Suppressor macrophage (primary cell): ENCODE measurements around the gene IL1RAPL1.
"Not testable (repeated sequence)": the region's sequence is repeated elsewhere in the genome, so short reads cannot be mapped to it uniquely, and the experiment has no call there.

Experiments
- DNase-seq, 4 experiments: peaks; one replicate each; pipeline ENCODE4 v3.0.0-alpha.2; 2020 to 2022

IL1RAPL1 gene

GRCh38 chrX:28800671-28801070, 213.4 kb downstream of the IL1RAPL1 start:
- DNase-seq: not testable (repeated sequence)

- DNase-seq: no peak
These were observed 215.4 kb downstream of the IL1RAPL1 start for GRCh38 chrX:28802625-28803024.

GRCh38 chrX:28835991-28836390, 248.7 kb downstream of the IL1RAPL1 start:
- DNase-seq: no peak

GRCh38 chrX:28843817-28844216, 256.6 kb downstream of the IL1RAPL1 start:
- no peak for DNase-seq

- no peak for DNase-seq
These were observed 260.2 kb downstream of the IL1RAPL1 start for GRCh38 chrX:28847423-28847822.

GRCh38 chrX:28848707-28849106, 261.5 kb downstream of the IL1RAPL1 start:
- no peak for DNase-seq

GRCh38 chrX:28850955-28851354, 263.7 kb downstream of the IL1RAPL1 start:
- DNase-seq: no peak

- DNase-seq: no peak
These were observed 264.6 kb downstream of the IL1RAPL1 start for GRCh38 chrX:28851871-28852270.

GRCh38 chrX:28854637-28855036, 267.4 kb downstream of the IL1RAPL1 start:
- DNase-seq: no peak

- no peak for DNase-seq
These were observed 289.2 kb downstream of the IL1RAPL1 start for GRCh38 chrX:28876408-28876807.

GRCh38 chrX:28876901-28877300, 289.7 kb downstream of the IL1RAPL1 start:
- DNase-seq: no peak

GRCh38 chrX:28880136-28880535, 292.9 kb downstream of the IL1RAPL1 start:
- DNase-seq: no peak

- DNase-seq: no peak
These were observed 297.6 kb downstream of the IL1RAPL1 start for GRCh38 chrX:28884823-28885222.

- DNase-seq: no peak
These were observed 301.2 kb downstream of the IL1RAPL1 start for GRCh38 chrX:28888416-28888815.

GRCh38 chrX:28889591-28890090, 302.4 kb downstream of the IL1RAPL1 start:
- DNase-seq: no peak

- no peak for DNase-seq
These were observed 314.4 kb downstream of the IL1RAPL1 start for GRCh38 chrX:28901637-28902036.

- no peak for DNase-seq
These were observed 323.2 kb downstream of the IL1RAPL1 start for GRCh38 chrX:28910487-28910886.

- DNase-seq: no peak
These were observed 333.1 kb downstream of the IL1RAPL1 start for GRCh38 chrX:28920153-28920943.

GRCh38 chrX:28922106-28922505, 334.9 kb downstream of the IL1RAPL1 start:
- DNase-seq: no peak

GRCh38 chrX:28946846-28947245, 359.6 kb downstream of the IL1RAPL1 start:
- DNase-seq: no peak

GRCh38 chrX:28960063-28960462, 372.8 kb downstream of the IL1RAPL1 start:
- DNase-seq: no peak

- DNase-seq: no peak
These were observed 379.1 kb downstream of the IL1RAPL1 start for GRCh38 chrX:28966331-28966730.

- DNase-seq: no peak
These were observed 381.9 kb downstream of the IL1RAPL1 start for GRCh38 chrX:28969126-28969525.

- DNase-seq: no peak
These were observed 392.6 kb downstream of the IL1RAPL1 start for GRCh38 chrX:28979877-28980276.

- DNase-seq: no peak
These were observed 394.7 kb downstream of the IL1RAPL1 start for GRCh38 chrX:28981952-28982351.
